Muscle of leg (tissue), 9 donors: Measurements from ENCODE around the gene CHRM4. TPM values are rescaled to one million over a fixed set of nuclear protein-coding genes. Genes with fewer than 3 reads are reported as not detected.

Experiments used
- polyA plus RNA-seq, 8 donors: library from polyadenylated mRNA; unstranded; fragments of 120-200 nt; gene quantifications; one replicate each; pipeline versions ENCODE4 v1.2.1 to v1.2.3, GENCODE V29; 2013; ENCODE audit warnings: inconsistent platforms in 1 of 8, low replicate concordance in 1 of 8; ENCODE audit not compliant: insufficient read length in 8 of 8, insufficient read depth in 1 of 8
- total RNA-seq: library from RNA; stranded (reverse); fragments of 120-200 nt; gene quantifications from one replicate; pipeline ENCODE4 v1.2.4, GENCODE V29; 2013

CHRM4 gene
- total and polyA plus RNA-seq, 9 donors: 0.12 to 0.22 (median 0.13) TPM; not detected in 5

Other genes with a start within 250 kb of the CHRM4 start
- gene CREB3L1, start 114.1 kb downstream of the CHRM4 start, total RNA-seq: 14.2 TPM
- gene CREB3L1, start 114.1 kb downstream of the CHRM4 start, polyA plus RNA-seq: 10 to 100 TPM; 33.1 to 70.7 (median 47.2) TPM
- gene DGKZ, start 44.3 kb downstream of the CHRM4 start, total RNA-seq: 42.5 TPM
- 10 to 100 TPM; 53.9 to 86.8 (median 73.2) TPM for gene DGKZ, start 44.3 kb downstream of the CHRM4 start, polyA plus RNA-seq
- 157 TPM for gene MDK, start 10.1 kb downstream of the CHRM4 start, total RNA-seq
- 100 to 1,000 TPM; 132 to 317 (median 241) TPM for gene MDK, start 10.1 kb downstream of the CHRM4 start, polyA plus RNA-seq
- gene AMBRA1, start 202.2 kb upstream of the CHRM4 start, total RNA-seq: 15.8 TPM
- gene AMBRA1, start 202.2 kb upstream of the CHRM4 start, polyA plus RNA-seq: 10 to 100 TPM in 7 of 8 donors, 1 to 10 TPM in 1; 9.6 to 15.4 (median 13.4) TPM
- gene HARBI1, start 225.5 kb upstream of the CHRM4 start, total RNA-seq: 2.3 TPM
- 1 to 10 TPM; 2.3 to 3.5 (median 2.8) TPM for gene HARBI1, start 225.5 kb upstream of the CHRM4 start, polyA plus RNA-seq
- 20.3 TPM for gene ATG13, start 225.8 kb upstream of the CHRM4 start, total RNA-seq
- 10 to 100 TPM; 28.1 to 38.6 (median 34.8) TPM for gene ATG13, start 225.8 kb upstream of the CHRM4 start, polyA plus RNA-seq